GM12865 (cell line): Measurements from ENCODE around the gene RAB3IL1.

Source experiments
- DNase-seq: peaks from one replicate; pipeline ENCODE4 v3.0.0; 2010; ENCODE audit warnings: low read depth
- H3K4me3 ChIP-seq: 2 replicates; pipeline ENCODE4 v1.5.1; 2011; ENCODE audit warnings: mild to moderate bottlenecking, low read depth, low read length, control low read depth
- CTCF ChIP-seq: IDR thresholded peaks from 2 replicates; pipeline ENCODE4 v1.5.1; 2011; ENCODE audit warnings: low read length, control low read depth, low read depth, inconsistent platforms; ENCODE audit not compliant: insufficient read depth; ENCODE audit errors: missing control alignments

The RAB3IL1 gene

DNA sequence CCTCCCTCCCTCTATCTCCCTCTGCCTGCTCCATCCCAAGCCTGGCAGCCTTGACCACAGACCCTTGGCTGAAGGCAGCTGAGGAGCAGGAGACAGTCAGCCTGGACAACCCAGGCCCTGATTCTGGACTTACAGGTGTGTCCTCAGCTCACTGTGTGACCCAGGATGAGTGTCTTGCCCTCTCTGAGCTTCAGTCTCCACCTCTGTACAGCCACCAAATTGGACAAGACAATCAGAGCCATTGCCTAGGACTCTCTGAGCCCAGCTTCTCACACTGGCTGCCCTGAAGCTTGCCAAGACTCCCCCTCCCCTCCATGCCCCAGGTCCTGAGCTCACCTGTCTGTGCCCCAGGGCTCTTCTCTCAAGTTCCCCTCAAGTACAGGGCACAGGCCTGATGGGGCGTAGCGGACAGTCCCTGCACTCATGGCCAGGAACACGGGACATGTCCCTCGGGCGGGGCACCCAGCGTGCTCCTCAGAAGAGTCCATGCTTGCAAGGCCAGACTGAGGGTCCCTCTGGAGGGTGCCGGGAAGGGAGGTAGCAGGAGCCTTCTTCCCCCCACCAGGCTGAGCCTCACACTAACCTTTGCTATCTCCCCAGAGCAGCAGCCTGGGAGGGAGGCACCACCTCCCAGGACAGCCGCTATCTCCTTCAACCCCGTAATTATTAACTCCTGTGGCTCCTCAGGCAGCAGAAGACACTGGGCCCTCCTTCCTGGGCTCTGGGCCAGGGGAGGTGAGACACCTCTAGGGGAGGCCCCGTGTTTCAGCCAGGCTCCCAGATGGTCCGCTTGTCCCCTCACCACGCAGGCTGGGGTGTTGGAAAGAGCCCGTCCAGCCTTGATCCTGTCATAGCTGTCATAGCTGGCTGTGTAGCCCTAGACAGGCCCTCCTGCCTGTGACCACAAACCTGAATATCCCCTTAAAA is 2.6 kb upstream of the RAB3IL1 start:
- no peak overlapping the region for H3K4me3 ChIP-seq
- TF ChIP-seq CTCF = no peak
- no peak for DNase-seq

DNA sequence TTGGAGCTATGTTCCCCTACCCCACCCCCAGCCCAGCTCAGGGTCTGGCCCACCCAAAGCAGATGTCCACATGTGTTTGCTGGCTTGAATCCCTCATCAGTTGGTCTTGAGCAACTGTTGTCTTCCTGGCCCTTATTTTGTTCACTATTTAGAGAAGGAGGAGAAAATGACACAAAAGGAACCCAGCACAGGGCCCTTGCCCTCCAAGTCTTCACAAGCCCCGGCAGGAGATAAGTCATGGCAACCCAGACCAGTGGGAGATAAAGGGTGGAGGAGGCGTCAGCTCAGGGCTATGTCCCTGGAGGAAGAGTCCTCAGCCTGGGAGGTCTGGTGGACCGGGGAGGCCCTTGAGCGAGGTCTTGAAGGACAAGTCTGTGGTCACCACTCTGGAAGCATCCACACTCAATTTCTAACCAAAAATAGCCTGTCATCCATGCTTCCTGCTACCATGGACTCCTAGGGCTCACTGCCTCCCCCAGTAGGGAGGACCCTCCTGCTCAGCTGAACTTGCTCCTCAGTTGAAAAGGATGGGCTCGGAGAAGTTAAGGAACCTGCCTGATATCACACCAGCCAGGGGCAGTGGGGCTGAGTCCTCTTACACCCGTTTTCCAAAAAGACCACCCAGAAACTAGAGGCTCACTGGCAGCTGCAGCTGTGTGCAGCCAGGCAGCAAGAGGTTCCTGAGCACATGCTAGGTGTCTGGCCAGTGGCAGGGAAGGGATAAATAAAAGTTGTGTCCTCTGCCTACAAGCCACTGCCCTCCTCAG is 1.8 kb upstream of the RAB3IL1 start:
- H3K4me3 ChIP-seq = no peak overlapping the region
- DNase-seq = no peak
- TF ChIP-seq CTCF = no peak

DNA sequence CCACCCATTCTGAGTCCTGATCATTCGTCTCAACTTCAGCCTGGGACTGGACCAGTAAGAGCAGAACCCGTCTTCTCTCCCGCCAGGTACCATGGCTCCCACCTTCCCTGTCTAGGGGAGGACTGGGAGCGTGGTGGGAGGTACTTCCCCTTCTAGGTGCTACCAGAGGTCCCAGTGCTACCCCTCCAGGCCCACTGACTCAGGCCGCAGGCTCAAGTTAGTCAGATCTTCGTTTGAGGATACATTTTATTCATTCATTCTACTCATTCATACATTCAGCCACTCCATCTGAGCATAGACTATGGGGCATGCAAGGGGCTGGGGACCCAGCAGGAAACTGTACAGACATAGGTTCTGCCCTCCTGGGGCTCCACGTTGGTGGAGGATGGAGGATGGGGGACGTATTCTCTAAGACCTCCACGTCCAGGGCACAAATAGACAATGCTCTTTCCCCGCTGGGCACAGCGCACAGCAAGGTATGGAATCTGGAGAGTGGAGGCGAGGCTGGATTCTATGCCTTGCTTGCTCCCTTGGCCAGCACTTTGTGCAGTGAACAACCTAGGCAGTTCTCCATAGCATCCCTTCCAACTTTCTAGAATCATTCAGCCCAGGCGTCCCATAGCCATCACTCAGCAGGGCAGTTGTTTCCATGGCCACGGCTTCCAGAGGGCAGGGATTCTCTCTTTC is 1.0 kb upstream of the RAB3IL1 start:
- DNase-seq = no peak
- no peak overlapping the region for H3K4me3 ChIP-seq
- TF ChIP-seq CTCF = no peak

GRCh38 chr11:61916737-61917333 is 531 bp downstream of the RAB3IL1 start:
- DNase-seq = no peak
- TF ChIP-seq CTCF = no peak
- H3K4me3 ChIP-seq = no peak overlapping the region

GRCh38 chr11:61914471-61915171 is 2.7 kb downstream of the RAB3IL1 start:
- no peak overlapping the region for H3K4me3 ChIP-seq
- TF ChIP-seq CTCF = no peak
- no peak for DNase-seq
